NCI-H446 (cell line): Measurements from ENCODE around the gene CCDC88B.

Source experiments
- DNase-seq, 2 experiments: peaks; one replicate each; lab custom pipeline; 2025; lab: John Stamatoyannopoulos, UW

The CCDC88B gene

DNA sequence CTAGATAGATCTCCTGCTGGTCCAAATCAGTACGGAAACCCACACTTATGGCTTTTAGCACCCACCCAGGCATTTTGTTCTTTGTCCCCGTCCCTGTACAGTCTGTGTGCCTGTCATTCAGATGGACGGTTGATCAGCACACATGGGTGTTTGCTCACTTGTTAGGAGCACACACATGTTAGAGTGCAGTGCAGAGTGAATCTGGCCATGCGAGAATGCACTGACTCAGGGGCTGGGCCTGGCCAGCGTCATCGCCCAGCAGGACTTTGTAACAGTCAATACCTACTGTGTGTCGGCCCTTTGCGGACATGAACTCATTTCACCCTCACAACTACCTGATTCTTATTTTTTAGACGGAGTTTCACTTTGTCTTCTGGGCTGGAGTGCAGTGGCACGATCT, 22.3 kb downstream of the CCDC88B start:
- DNase-seq, result no peak

DNA sequence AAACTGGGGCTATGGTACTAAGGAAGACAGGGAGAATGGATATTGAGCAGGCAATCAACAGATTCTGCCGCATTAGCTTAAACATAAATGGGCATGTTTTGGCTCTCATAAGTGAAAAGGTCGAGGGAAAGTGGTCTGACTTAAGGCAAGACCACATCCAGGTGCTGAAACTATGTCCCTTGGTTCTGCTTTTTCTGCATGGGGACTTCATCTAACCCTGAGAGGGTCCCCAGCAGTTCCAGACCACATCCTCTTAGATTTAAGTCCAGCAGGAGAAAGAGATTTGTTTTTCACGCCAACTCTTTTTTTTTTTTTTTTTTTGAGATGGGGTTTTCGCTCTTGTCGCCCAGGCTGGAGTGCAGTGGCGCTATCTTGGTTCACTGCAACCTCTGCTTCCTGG, 24.4 kb downstream of the CCDC88B start:
- DNase-seq, result no peak

DNA sequence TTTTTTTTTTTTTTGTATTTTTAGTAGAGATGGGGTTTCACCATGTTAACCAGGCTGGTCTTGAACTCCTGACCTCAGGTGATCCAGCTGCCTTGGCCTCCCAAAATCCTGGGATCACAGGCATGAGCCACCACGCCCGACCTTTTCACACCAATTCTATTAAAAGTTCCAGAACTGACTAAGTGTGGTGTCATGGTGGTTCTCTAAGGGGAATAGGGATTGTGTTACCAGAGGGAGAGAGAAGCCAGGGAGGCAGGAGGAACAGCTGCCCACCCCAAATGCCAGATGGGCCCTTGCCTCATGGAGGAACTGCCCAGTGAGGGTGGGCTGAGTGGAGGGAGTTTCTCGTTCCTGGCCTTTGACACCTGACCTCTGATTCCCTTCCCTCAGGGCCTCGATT, 24.9 kb downstream of the CCDC88B start:
- DNase-seq, result no peak

DNA sequence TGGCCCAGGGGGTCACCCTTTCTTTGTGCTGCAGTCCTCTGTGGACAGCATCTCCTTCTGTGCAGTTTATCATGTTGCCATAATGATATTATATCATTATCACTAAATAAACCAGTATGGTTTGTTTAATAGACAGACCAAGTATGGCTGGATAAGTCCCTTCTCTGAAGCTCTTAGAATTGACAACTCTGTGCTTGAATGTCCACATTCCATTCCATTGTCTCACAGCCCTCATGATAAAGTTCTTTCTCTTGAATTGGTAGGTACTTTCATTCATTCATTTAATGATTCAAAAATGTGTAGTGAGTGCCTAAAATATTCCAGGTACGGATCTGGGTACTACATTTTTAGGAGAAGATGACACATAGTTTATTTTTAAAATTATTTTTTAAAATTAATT, 26.7 kb downstream of the CCDC88B start:
- DNase-seq, result no peak

DNA sequence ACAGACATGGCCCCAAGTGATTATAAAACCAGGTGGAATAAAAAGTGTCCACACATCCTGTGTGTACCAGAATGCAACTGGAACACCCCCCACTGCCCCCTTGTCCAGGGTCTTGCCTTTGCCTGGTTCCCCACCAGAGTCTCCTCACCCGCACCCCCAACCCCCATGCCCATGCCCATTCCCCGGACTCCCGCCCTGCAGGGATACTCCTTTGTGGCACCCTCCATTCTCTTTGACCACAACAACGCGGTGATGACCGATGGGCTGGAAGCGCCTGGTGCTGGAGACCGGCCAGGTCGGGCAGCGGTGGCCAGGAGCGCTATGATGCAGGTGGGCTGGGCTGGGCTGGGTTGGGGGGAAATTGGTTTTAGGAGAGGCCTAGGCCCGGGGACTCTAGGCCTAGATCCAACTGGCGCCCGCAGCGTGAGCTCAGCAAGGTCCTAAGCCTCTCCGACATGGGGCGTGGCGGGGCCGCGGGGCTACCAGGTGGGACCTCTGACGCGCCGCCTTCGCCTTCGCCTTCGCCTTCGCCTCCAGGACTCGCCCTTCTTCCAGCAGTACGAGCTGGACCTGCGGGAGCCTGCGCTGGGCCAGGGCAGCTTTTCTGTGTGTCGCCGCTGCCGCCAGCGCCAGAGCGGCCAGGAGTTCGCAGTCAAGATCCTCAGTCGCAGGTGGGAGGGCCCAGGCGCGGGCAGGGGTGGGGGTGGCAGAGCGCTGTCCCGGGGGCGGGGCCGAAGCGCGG, 28.1 kb downstream of the CCDC88B start:
- DNase-seq, result no peak

DNA sequence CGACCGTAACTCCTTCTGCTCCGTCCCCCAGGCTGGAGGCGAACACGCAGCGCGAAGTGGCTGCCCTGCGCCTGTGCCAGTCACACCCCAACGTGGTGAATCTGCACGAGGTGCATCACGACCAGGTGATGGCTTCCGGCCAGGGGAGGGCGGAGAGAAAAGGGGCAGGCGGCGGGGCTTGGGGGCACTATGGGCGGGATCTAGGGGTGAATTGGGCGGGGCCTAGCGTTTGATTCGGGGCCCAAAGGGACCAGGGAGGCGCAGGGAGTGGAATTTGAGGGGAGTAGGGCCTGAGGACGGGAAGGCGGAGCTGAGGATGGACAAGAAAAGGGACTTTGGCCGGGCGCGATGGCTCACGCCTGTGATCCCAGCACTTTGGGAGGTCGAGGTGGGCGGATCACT, 28.7 kb downstream of the CCDC88B start:
- DNase-seq, result no peak

DNA sequence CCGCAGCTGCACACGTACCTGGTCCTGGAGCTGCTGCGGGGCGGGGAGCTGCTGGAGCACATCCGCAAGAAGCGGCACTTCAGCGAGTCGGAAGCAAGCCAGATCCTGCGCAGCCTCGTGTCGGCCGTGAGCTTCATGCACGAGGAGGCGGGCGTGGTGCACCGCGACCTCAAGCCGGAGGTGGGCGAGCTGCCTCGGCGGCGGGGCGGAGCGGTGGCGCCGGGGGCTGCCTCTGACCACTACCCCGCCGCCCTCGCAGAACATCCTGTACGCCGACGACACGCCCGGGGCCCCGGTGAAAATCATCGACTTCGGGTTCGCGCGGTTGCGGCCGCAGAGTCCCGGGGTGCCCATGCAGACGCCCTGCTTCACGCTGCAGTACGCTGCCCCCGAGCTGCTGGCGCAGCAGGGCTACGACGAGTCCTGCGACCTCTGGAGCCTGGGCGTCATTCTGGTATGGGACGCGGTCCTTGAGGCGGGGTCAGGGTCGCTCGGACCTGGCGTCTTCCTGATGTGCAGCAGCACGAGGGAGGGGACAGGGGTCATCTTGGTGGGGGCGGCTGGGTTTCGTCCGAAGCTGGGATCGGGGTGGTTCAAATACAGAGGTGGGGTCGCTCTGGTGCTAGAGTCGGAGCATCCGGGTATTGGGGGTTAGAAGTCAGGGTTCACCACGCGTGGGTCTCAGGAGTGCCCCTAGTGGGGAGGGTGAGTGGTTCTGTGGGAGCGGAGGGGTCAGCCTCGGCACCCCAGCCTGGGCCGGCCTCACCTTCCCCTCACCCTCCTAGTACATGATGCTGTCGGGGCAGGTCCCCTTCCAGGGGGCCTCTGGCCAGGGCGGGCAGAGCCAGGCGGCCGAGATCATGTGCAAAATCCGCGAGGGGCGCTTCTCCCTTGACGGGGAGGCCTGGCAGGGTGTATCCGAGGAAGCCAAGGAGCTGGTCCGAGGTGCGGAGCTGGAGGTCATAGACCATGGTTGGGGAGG, 29.7 kb downstream of the CCDC88B start:
- no peak for DNase-seq

DNA sequence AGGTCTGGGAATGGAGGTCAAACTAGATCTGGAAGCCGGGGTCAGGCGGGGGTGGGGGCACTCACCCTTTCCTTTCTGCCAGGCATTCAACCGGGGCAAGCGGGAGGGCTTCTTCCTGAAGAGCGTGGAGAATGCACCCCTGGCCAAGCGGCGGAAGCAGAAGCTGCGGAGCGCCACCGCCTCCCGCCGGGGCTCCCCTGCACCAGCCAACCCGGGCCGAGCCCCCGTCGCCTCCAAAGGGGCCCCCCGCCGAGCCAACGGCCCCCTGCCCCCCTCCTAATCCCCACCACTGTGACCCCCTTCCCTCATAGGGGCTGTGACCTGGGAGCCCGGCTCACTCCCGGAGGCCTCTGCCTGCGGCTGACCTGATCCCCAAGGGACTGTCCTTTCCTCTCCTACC, 31.2 kb downstream of the CCDC88B start:
- no peak for DNase-seq

DNA sequence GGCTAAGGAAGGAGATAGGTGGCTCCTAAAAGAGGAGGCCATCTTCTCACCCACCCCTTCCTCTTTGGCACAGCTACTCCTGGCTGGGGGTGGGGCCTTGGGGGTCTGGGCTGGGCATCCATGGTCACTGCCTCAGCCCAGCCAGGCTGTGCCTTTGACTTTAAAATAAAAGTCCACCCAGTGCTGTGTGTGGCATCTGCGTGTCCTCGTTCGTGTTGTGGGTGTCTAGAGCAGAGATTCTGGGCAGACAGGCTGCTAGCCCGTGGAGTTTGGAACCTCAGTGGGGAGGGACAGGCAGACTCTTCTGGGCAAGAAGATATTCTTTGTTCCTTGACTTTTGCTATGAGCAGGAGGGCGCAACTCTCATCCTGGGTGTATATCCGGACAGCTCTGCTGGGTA, 32.0 kb downstream of the CCDC88B start:
- DNase-seq, result no peak

DNA sequence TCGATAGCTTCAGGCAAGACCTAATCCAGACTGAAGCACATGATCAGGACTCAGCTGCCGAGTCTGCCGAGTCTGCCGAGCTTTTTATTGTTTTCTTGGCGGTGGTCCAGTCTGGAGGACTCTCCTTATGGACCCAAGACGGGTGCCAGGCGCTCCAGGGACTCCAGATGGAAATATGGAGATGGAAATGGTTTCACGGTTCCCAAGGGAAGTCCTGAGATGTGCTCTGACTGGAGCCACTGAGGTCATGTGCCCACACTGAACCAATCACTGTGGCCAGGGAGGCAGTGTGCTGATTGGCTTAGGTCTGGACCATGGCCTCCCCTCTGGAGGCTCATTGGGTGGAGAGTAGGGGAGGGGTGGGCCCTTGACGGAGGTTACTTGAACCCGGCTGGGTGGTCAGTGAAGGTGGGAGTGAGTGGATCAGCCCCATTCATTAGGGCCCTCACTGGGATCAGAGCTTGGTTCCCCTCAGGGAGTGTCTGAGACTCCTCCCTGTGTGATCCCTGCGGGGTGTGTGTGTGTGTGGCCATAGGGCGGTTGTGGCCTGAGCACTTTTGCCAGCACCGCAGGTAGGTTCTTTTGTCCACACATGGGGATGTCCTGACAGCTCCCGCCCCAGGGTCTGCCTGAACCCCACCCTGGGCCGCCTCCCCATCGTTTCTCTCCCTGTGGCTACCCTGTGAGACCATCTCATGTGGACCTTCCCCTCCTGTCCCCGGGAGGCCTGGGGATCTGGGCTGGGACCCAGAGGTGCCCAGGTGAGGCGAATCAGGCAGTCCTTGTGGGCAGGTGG, 33.0 kb downstream of the CCDC88B start:
- DNase-seq, result peak; percentile 99 to 100

DNA sequence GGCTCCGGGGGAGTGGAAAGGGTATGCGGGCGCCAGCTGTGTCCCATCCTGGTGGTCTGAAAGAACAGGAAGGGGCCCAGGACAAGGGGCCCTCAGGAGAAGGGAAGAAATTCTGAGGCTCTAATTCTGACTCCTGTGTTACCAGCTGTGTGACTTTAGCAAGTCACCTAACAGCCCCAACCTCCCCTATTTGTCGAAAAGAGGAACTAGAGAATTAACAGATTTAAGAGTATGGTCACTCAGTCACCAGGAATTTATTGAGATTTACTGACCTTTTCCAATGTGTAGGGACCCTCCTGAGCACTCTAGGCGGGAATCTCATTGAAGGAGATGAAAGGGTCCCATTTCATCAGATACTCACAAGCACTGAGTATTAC, 33.6 kb downstream of the CCDC88B start:
- DNase-seq, result no peak

DNA sequence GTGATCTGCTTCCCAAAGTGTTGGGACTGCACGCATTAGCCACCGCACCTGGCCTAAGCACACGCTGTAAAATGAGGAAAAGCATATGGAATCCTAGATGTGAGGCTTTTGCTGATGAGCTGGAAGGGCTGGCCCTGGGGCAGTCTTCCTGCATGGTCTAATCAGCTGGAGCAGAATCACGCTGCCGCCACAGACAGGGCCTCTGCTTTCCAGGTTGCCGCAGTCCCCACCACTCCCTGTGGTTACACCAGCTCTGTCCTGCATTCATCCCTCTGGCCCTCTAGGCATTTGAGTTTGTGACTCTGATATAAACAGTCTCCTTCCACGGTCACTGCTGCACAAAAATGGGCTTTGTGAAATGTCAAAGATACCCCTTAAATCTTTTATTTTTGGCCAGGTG, 36.1 kb downstream of the CCDC88B start:
- no peak for DNase-seq

DNA sequence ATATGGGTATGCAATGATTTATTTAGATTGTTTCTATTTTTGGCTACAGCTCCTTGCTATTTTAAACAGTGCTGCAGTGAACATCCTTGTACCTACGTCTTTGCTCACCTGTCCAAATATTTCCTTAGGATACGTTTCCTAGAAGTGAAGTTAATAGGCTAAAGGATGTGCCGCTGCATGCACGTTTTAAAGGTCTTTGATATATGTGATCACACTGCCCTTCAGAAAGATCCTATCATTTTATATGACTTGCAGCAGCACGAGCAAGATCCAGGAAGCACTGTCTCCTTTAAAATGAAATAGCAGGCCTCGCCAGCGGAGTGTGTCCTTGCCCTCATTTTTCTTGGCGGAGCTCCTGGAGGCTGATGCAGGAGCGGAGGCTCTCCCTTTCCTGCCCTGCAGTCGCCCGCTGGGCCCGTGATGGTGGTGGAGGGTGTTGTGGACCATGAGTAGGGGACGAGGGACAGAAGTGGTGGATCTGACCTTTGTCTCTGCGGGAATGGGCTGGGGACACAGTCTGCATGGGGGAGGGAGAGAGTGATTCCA, 38.4 kb downstream of the CCDC88B start:
- peak in 1 of 2 experiments; percentile 25 for DNase-seq

DNA sequence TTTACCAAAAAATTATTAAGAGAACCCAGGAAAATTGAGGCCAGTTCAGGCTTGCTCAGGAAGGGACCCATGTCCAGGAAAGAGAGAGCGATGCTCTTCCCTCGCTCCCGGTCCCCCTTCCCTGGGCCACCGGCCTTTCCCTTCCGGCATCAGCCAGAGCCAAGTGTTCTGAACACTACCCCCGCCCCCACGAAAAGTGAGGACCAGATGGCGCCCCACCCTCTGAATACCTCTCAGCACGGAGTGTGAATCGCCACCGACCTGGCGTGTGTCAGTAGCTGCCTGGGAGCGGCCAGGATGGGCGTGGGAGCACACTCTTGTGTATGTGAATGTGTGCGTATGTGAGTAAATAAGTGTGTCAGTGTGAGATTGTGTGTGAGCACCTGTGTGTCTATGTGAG, 39.2 kb downstream of the CCDC88B start:
- no peak for DNase-seq

DNA sequence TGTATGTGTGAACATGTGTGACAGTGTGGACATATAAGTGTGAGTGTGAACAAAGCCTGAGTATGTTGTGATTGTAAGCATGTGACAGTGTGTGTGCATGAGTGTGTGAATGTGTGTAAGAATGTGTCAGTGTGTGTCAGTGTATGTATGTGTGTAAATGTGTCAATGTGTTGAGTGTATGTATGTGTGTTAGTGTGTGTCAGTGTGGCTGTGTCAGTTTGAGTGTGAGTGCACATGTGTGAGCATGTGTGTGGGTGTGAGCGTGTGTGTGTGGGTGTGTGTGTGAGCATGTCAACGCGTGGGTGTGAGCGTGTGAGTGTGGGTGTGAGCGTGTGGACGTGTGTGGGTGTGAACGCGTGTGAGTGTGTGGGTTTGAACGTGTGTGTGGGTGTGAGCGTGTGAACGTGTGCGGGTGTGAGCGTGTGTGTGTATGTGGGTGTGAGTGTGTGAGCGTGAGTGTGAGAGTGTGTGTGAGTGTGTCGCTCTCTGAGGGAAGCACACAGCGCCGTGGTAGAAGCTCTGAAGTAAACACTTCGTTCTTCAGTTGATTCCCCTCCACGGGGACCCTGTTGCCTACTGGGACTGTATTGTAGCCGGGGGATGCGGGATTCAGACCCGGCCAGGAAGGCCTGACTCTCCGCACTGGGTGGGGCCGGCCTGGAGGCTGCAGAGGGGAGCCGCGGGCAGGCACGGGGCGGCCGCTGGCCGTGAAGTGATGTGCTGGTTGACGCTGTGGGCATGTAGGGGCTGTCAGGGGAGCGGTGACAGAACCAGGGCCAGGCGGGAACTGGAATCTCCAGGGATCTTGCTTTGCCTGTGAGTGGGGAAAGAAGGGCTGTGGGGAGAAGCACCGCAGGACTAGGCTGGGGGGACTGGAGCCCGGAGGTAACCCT, 40.1 kb downstream of the CCDC88B start:
- no peak for DNase-seq

DNA sequence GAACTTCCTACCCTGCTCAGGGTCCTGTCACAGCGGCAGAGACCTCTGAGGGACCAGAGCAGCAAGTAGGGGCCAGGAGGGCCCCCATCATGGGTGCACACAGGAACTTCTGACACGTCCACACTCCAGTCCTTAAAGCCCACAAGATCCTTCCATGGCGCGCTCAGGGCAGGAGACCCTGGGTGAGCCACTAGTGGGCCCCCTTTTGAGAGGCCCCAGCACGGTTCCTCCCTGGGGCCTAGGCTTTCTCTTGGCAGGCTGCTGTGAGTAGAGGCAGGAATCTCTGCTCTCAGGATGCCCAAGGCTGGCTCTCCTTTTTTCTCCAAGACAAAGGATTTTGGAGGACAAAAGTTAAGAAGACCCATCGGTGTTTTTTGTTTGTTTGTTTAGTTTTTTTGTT, 41.3 kb downstream of the CCDC88B start:
- DNase-seq, result no peak

DNA sequence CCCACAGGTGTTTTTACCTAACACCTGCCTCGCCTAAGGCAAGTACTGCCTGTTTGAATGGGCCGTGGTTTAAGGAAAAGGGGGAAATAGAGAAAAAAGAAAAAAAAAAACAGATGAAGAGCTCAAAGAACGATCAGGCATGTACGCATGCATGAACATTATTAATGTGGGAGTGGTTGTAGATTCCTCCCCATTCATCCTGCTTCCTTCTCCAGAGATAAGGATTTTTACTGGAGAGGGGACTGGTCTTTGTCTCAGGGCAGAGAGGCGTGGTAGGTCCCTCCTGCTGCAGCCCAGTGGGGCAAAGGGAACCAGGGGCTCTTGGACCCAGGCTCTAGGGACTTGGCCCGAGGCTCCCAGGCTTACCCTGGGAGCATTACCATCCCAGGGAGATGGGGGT, 42.0 kb downstream of the CCDC88B start:
- no peak for DNase-seq

DNA sequence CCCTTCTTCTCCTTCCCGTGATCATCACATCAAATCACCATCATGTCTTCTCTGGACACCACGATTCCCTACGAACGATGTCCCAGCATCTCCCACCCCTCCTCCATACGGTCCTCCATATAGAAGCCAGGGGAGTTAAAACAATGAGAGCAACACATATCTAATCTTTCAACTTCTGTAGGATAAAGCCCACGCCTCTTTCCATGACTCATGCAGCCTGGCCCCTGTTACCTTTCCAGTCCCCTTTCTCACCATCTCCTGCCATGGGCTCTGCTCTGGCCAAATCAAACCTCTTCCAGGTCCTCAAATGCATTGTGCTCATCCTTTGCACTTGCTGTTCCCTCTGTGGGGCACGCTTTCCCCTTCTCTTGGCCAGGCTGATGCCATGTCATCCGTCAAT, 42.6 kb downstream of the CCDC88B start:
- no peak for DNase-seq

DNA sequence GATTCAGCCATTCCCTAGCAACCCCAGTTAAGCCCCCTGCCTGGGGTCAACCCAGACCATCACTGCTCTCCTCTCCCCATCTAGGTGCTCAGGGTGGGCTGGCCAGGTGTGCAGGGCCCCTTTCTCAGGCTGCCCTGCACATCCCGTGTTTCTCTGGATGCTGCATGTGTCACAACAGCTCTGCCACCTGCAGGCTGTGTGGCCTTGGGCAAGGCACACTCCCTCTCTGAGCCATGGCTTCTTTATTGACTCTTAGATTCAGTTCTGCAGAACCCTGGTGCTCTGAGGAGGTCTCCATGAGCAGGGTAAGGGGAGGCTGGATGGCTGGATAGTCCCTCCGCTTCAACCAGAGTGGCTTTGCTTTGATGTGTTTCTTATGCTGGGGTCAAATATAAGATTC, 43.6 kb downstream of the CCDC88B start:
- no peak for DNase-seq

DNA sequence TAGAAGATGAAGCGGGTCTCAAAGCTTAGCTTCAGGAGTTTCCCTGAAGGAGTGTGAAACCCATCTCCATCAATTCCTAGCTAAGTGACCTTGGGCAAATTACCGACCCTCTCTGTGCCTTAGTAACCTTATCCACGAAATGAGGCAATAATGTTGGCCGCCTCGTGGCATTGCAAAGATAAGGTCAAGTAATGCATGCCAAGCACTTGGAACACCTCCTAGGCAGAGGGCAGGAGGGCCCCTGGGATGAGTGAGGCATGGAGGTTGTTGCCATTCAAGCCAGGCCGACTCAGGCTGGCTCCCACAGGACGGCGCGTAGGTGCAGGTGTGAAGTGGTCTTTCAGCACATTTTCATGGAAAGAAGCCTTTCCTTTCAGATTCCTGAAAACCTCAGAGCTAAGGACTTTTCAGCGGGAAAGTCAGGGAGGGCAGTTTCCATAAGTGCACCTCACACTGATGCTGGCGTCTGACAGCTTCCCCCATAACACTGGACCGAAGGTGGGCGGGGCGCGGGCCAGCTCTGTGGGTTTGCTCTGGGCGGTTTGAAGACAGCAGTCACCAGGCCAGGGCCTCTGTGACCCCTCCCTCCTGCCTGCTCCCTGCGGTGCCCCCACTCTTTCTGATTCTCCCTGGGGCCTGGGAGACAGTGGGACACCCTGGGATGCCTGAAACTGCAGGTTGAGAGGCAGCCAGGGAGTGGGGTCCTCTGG, 44.2 kb downstream of the CCDC88B start:
- no peak for DNase-seq
